HepG2 (cell line): ENCODE results near the gene LYPD4. TPM values are rescaled to one million over a fixed set of nuclear protein-coding genes. Genes with fewer than 3 reads are reported as not detected.

Source experiments
- ATAC-seq: fragments of 200-7000 bp; cut with Tn5 transposase; 3 replicates; pipeline ENCODE4 v1.9.1; 2020; ENCODE audit warnings: mild to moderate bottlenecking, moderate library complexity
- BruUV-seq: library from RNA; stranded (reverse); fragments of 400-500 nt; replicated peaks from 2 replicates; lab custom pipeline; 2021; lab: Mats Ljungman, UMichigan
- CTCF ChIA-PET: fragments of 300-600 bp; formaldehyde crosslinking; extraction: SDS; loops from one replicate; lab custom pipeline; 2021; ENCODE audit warnings: low total read pairs, inconsistent platforms, low intra/inter-chr PET ratio; lab: Yijun Ruan, JAX
- POLR2A ChIA-PET: fragments of 350-600 bp; sonication (Branson Sonifier 250); formaldehyde crosslinking; loops from one replicate; lab custom pipeline; 2020; ENCODE audit warnings: antibody characterized with exemption, inconsistent platforms; lab: Yijun Ruan, JAX
- DNase-seq: peaks from one replicate; pipeline ENCODE4 v3.0.0-alpha.2; 2015; ENCODE audit warnings: low spot score
- FAIRE-seq: peaks from 3 replicates; lab custom pipeline; 2011; peaks lifted over from hg19 to GRCh38; lab: Jason Lieb, UNC
- H2AFZ ChIP-seq: one replicate; pipeline ENCODE4 v1.6.1; 2011; ENCODE audit warnings: low read length, inconsistent platforms
- H3K27ac ChIP-seq: fragments of 300-600 bp; 3 replicates; pipeline ENCODE4 v1.8.0; 2011; ENCODE audit warnings: mixed run types, mild to moderate bottlenecking, mixed read lengths, low read length, inconsistent platforms; ENCODE audit not compliant: insufficient read depth; ENCODE audit errors: extremely low read length
- H3K27me3 ChIP-seq, 2 experiments: fragments of 200-600 bp in 1 of 2; 2 replicates in 1 of 2; 3 replicates in 1 of 2; pipeline versions ENCODE4 v1.6.0 to v1.8.0; 2011; ENCODE audit warnings: low read length in 2 of 2, mild to moderate bottlenecking in 2 of 2, moderate library complexity in 2 of 2, inconsistent platforms in 1 of 2; ENCODE audit not compliant: insufficient read depth in 2 of 2, control insufficient read depth in 1 of 2
- H3K36me3 ChIP-seq, 2 experiments: fragments of 200-600 bp in 1 of 2; replicated peaks in 1 of 2; 2 replicates in 1 of 2; 3 replicates in 1 of 2; pipeline versions ENCODE4 v1.5.1 to v1.8.0; 2011; ENCODE audit warnings: low read length in 2 of 2, inconsistent platforms in 1 of 2; ENCODE audit not compliant: insufficient read depth in 2 of 2, control insufficient read depth in 1 of 2
- H3K4me1 ChIP-seq: 2 replicates; pipeline ENCODE4 v1.5.1; 2012; ENCODE audit warnings: low read length, inconsistent platforms; ENCODE audit not compliant: insufficient read depth
- H3K4me2 ChIP-seq: 2 replicates; pipeline ENCODE4 v1.6.0; 2011; ENCODE audit warnings: low read depth, low read length, inconsistent platforms
- H3K4me3 ChIP-seq, 3 experiments: fragments of 200-600 bp in 1 of 3; sonication (generic), shearing (Covaris generic) in 1 of 3; replicated peaks in 1 of 3; 2 replicates each; pipeline ENCODE4 v1.5.1; 2011 to 2016; ENCODE audit warnings: low read length in 3 of 3, inconsistent platforms in 2 of 3, low read depth in 2 of 3, mild to moderate bottlenecking in 2 of 3, control low read depth in 1 of 3, mixed read lengths in 1 of 3; ENCODE audit not compliant: insufficient read depth in 1 of 3
- H3K79me2 ChIP-seq: one replicate; pipeline ENCODE4 v1.6.1; 2011; ENCODE audit warnings: low read length, inconsistent platforms; ENCODE audit not compliant: insufficient read depth
- H3K9ac ChIP-seq: 2 replicates; pipeline ENCODE4 v1.6.0; 2011; ENCODE audit warnings: mild to moderate bottlenecking, low read depth, low read length, inconsistent platforms; ENCODE audit not compliant: insufficient read depth
- H3K9me3 ChIP-seq: 2 replicates; pipeline ENCODE4 v1.5.1; 2012; ENCODE audit warnings: mild to moderate bottlenecking, low read length
- H4K20me1 ChIP-seq: 2 replicates; pipeline ENCODE4 v1.6.0; 2011; ENCODE audit warnings: inconsistent platforms, mild to moderate bottlenecking, low read length, moderate library complexity; ENCODE audit not compliant: insufficient read depth
- HOXA9 ChIP-seq: sonication (generic); formaldehyde crosslinking; IDR thresholded peaks from 2 replicates; pipeline ENCODE4 v1.8.1; 2022; ENCODE audit warnings: missing genetic modification reagents, mild to moderate bottlenecking, moderate library complexity, borderline replicate concordance
- POLR2A ChIP-seq, 2 experiments: IDR thresholded peaks; 2 replicates each; pipeline ENCODE4 v1.6.1; 2011; ENCODE audit warnings: low read depth in 2 of 2, low read length in 2 of 2, mild to moderate bottlenecking in 1 of 2, moderate library complexity in 1 of 2; ENCODE audit not compliant: insufficient read depth in 1 of 2
- POLR2G ChIP-seq: fragments of 200-400 bp; formaldehyde crosslinking; IDR thresholded peaks from 2 replicates; pipeline ENCODE4 v1.6.1; 2018; ENCODE audit warnings: mild to moderate bottlenecking, low read depth, low read length, moderate library complexity
- RBFOX2 ChIP-seq: fragments of 200-400 bp; formaldehyde crosslinking; IDR thresholded peaks from 2 replicates; pipeline ENCODE4 v1.6.1; 2017; ENCODE audit warnings: low read depth, mild to moderate bottlenecking, low read length
- RBM22 ChIP-seq: fragments of 200-400 bp; formaldehyde crosslinking; optimal IDR thresholded peaks from 2 replicates; pipeline ENCODE3; 2017; ENCODE audit warnings: mild to moderate bottlenecking, low read length, moderate library complexity
- ZBTB34 ChIP-seq: sonication (generic); formaldehyde crosslinking; IDR thresholded peaks from 2 replicates; pipeline ENCODE4 v1.8.0; 2022; ENCODE audit warnings: mild to moderate bottlenecking, missing genetic modification reagents
- ZC3H13 ChIP-seq: sonication (generic); formaldehyde crosslinking; IDR thresholded peaks from 2 replicates; pipeline ENCODE4 v1.8.1; 2023; ENCODE audit warnings: mild to moderate bottlenecking, missing genetic modification reagents, moderate library complexity
- ZNF10 ChIP-seq: sonication (generic); formaldehyde crosslinking; IDR thresholded peaks from 2 replicates; pipeline ENCODE4 v1.4.0; 2020; ENCODE audit warnings: mild to moderate bottlenecking, low read depth, missing genetic modification reagents, borderline replicate concordance
- WGBS: methylation state at CpG from one replicate; pipeline ENCODE4 v1.1.6; 2017; ENCODE audit warnings: low lambda C conversion rate; 5-methylcytosine and 5-hydroxymethylcytosine counted together
- in situ Hi-C: cut with HindIII; loops from 2 replicates; pipeline ENCODE4 v1.10.0; 2017; ENCODE audit warnings: low pct_unique_long_range_greater_than_20kb; ENCODE audit not compliant: extremely low pct_ligation_motif_present
- intact Hi-C: fragments of 100-400 bp; cut with micrococcal nuclease; formaldehyde crosslinking; loops from one replicate; pipeline ENCODE4 v1.10.0; 2022; ENCODE audit not compliant: unreplicated experiment
- polyA plus RNA-seq, 8 experiments: library from polyadenylated mRNA; depleted of rRNA in 3 of 8; stranded (reverse) in 7 of 8; unstranded in 1 of 8; fragments of >200 nt; fragmentation: Illumina TruSeq in 4 of 8; extraction: Trizol in 4 of 8; gene quantifications; 2 replicates each; pipeline versions ENCODE4 v1.2.1 to v1.2.3, GENCODE V29; 2011 to 2016; ENCODE audit warnings: low read depth in 4 of 8, missing spikeins in 1 of 8, mixed read lengths in 1 of 8; ENCODE audit not compliant: insufficient read depth in 1 of 8
- total RNA-seq, 5 experiments: library from RNA; depleted of rRNA; stranded (reverse); fragments of >200 nt; fragmentation: Illumina TruSeq; extraction: Trizol; gene quantifications; 2 replicates each; pipeline ENCODE4 v1.2.3, GENCODE V29; 2016; ENCODE audit warnings: low read depth in 1 of 5

LYPD4 gene
- total and polyA plus RNA-seq, 2 of the 13 experiments (the other 11 are each of a cell fraction or from before 2014, with no cell fraction given): not detected

GRCh38 chr19:41864374-41864773 is 19.9 kb upstream of the LYPD4 start:
- H4K20me1 ChIP-seq: peaks cover 79% of the 10 kb centered on the region
- no peak for ATAC-seq
- in situ Hi-C loops: no loop called here
- intact Hi-C loops: no loop called here
- ChIA-PET CTCF (no interaction called here), POLR2A (interaction anchor here (1.3 to 2.7 kb wide), 2 partner anchors 8 to 94 kb away, joined by 4 to 18 read pairs; partner anchors contain the start of gene RABAC1)
- H3K4me1 ChIP-seq: peaks cover 80% of the 10 kb centered on the region
- no peak for FAIRE-seq
- H3K27me3 ChIP-seq: peaks cover 0 to 4% of the 10 kb centered on the region in 2 experiments; a peak in 1 of 5 replicates
- H3K9ac ChIP-seq: no peak overlapping the region
- WGBS: 100% methylated on average over 2 of the region's 5 CpGs
- H3K27ac ChIP-seq: no peak overlapping the region
- BruUV-seq: no TSS peak
- TF ChIP-seq RBFOX2 (peak; percentile 59; the same call in 1 of the 2 replicates), ZC3H13 (CRISPR knock-in tag) (0 out of 2 replicates have a peak, but pooled peaks have one; percentile 31), POLR2G (peak; percentile 25; the same call in 1 of the 2 replicates), HOXA9 (CRISPR knock-in tag) (no peak), ZNF10 (CRISPR knock-in tag) (no peak), RBM22 (peak; percentile 60), POLR2A (IDR thresholded peaks at IDR 0.05; ENCODE audit: insufficient read depth in 1 of 2, low read depth in 2 of 2, low read length in 2 of 2) (peak; percentile 37 to 47; a peak in 1 of 4 replicates), ZBTB34 (CRISPR knock-in tag) (0 out of 2 replicates have a peak, but pooled peaks have one; percentile 1)
- H3K36me3 ChIP-seq: peaks cover 35 to 78% of the 10 kb centered on the region in 2 experiments
- DNase-seq: no peak
- peaks cover 69% of the 10 kb centered on the region for H3K79me2 ChIP-seq
- no peak overlapping the region for H3K4me3 ChIP-seq
- no peaks in the 10 kb centered on the region for H3K9me3 ChIP-seq
- H3K4me2 ChIP-seq: 0 out of 2 replicates have a peak overlapping the region, but pooled peaks have one; percentile 35
- no peak overlapping the region for H2AFZ ChIP-seq
